HUES48 (cell line): Measurements from ENCODE around the gene CEP78.
A peak's percentile ranks its signal among the peaks of the same experiment; 100 is the strongest.
"Not testable (repeated sequence)": the region's sequence is repeated elsewhere in the genome, so short reads cannot be mapped to it uniquely, and the experiment has no call there.

Experiments
- H3K27ac ChIP-seq: one replicate; pipeline ENCODE4 v1.7.0; 2013; ENCODE audit warnings: low read depth, low read length, inconsistent platforms
- H3K27me3 ChIP-seq: 2 replicates; pipeline ENCODE4 v1.6.1; 2013; ENCODE audit warnings: mild to moderate bottlenecking, low read length; ENCODE audit not compliant: control insufficient read depth, insufficient read depth
- H3K36me3 ChIP-seq: 2 replicates; pipeline ENCODE4 v1.6.1; 2013; ENCODE audit warnings: low read length; ENCODE audit not compliant: control insufficient read depth, insufficient read depth
- H3K4me1 ChIP-seq: 2 replicates; pipeline ENCODE4 v1.6.1; 2013; ENCODE audit warnings: mild to moderate bottlenecking, low read length; ENCODE audit not compliant: control insufficient read depth, insufficient read depth
- H3K4me3 ChIP-seq: 2 replicates; pipeline ENCODE4 v1.5.1; 2013; ENCODE audit warnings: mild to moderate bottlenecking, low read depth, low read length
- H3K9ac ChIP-seq: 2 replicates; pipeline ENCODE4 v1.6.1; 2013; ENCODE audit warnings: mild to moderate bottlenecking, low read depth, low read length, moderate library complexity
- H3K9me3 ChIP-seq: 2 replicates; pipeline ENCODE4 v1.6.1; 2013; ENCODE audit warnings: low read length; ENCODE audit not compliant: control insufficient read depth, insufficient read depth

CEP78 gene

GRCh38 chr9:78235762-78236550, at the start of gene CEP78:
TSS of gene CEP78 (plus strand) at chr9:78236075. CDS start at chr9:78236351, 276 bp downstream.
- no peaks in the 10 kb centered on the region for H3K27me3 ChIP-seq
- H3K9me3 ChIP-seq: no peaks in the 10 kb centered on the region
- H3K9ac ChIP-seq: peak within 1 kb of the TSS; percentile 75
- H3K27ac ChIP-seq: peak within 1 kb of the TSS; percentile 92
- H3K4me3 ChIP-seq: peak within 1 kb of the TSS; percentile 76
- H3K4me1 ChIP-seq: no peaks in the 10 kb centered on the region
- peaks cover 12% of the 10 kb centered on the region for H3K36me3 ChIP-seq

GRCh38 chr9:78187763-78188484, 48.0 kb upstream of the CEP78 start:
- H3K9me3 ChIP-seq: no peaks in the 10 kb centered on the region
- H3K9ac ChIP-seq: no peak overlapping the region
- H3K27ac ChIP-seq: no peak overlapping the region
- no peak overlapping the region for H3K4me3 ChIP-seq
- no peaks in the 10 kb centered on the region for H3K4me1 ChIP-seq
- no peaks in the 10 kb centered on the region for H3K27me3 ChIP-seq
- no peaks in the 10 kb centered on the region for H3K36me3 ChIP-seq

GRCh38 chr9:78188594-78188993, 47.3 kb upstream of the CEP78 start:
- Histone ChIP-seq H3K27ac (no peak overlapping the region), H3K27me3 (no peaks in the 10 kb centered on the region), H3K9me3 (no peaks in the 10 kb centered on the region)

GRCh38 chr9:78189001-78189400, 46.9 kb upstream of the CEP78 start:
- Histone ChIP-seq H3K9ac (no peak overlapping the region), H3K4me3 (no peak overlapping the region), H3K27ac (no peak overlapping the region), H3K27me3 (no peaks in the 10 kb centered on the region), H3K36me3 (no peaks in the 10 kb centered on the region), H3K9me3 (no peaks in the 10 kb centered on the region), H3K4me1 (no peaks in the 10 kb centered on the region)

More at GRCh38 chr9:78188594-78188993, 47.3 kb upstream of the CEP78 start:
- Histone ChIP-seq H3K4me3 (no peak overlapping the region), H3K9ac (no peak overlapping the region), H3K4me1 (no peaks in the 10 kb centered on the region), H3K36me3 (no peaks in the 10 kb centered on the region)

GRCh38 chr9:78189461-78189860, 46.4 kb upstream of the CEP78 start:
- Histone ChIP-seq H3K27ac (no peak overlapping the region), H3K27me3 (no peaks in the 10 kb centered on the region), H3K4me1 (no peaks in the 10 kb centered on the region), H3K9me3 (no peaks in the 10 kb centered on the region), H3K36me3 (no peaks in the 10 kb centered on the region), H3K4me3 (no peak overlapping the region), H3K9ac (no peak overlapping the region)

GRCh38 chr9:78191931-78192330, 43.9 kb upstream of the CEP78 start:
- Histone ChIP-seq H3K4me3 (no peak overlapping the region), H3K9me3 (no peaks in the 10 kb centered on the region), H3K27ac (no peak overlapping the region), H3K36me3 (no peaks in the 10 kb centered on the region), H3K9ac (no peak overlapping the region), H3K4me1 (no peaks in the 10 kb centered on the region), H3K27me3 (no peaks in the 10 kb centered on the region)

- Histone ChIP-seq H3K9ac (no peak overlapping the region), H3K9me3 (no peaks in the 10 kb centered on the region), H3K27ac (no peak overlapping the region), H3K4me1 (no peaks in the 10 kb centered on the region; the same call in 1 of the 2 replicates), H3K36me3 (no peaks in the 10 kb centered on the region), H3K4me3 (no peak overlapping the region), H3K27me3 (no peaks in the 10 kb centered on the region)
Observed at GRCh38 chr9:78196258-78196657, 39.6 kb upstream of the CEP78 start.

GRCh38 chr9:78201158-78201777, 34.6 kb upstream of the CEP78 start:
- not testable (repeated sequence) for H3K4me3 ChIP-seq, H3K36me3 ChIP-seq, H3K27ac ChIP-seq, H3K9me3 ChIP-seq, H3K4me1 ChIP-seq, H3K9ac ChIP-seq, H3K27me3 ChIP-seq

GRCh38 chr9:78207319-78207718, 28.6 kb upstream of the CEP78 start:
- H3K9me3 ChIP-seq: no peaks in the 10 kb centered on the region
- H3K27me3 ChIP-seq: no peaks in the 10 kb centered on the region
- H3K27ac ChIP-seq: no peak overlapping the region
- no peak overlapping the region for H3K9ac ChIP-seq
- H3K36me3 ChIP-seq: no peaks in the 10 kb centered on the region
- no peaks in the 10 kb centered on the region for H3K4me1 ChIP-seq
- H3K4me3 ChIP-seq: no peak overlapping the region

- H3K4me1 ChIP-seq: no peaks in the 10 kb centered on the region
- no peak overlapping the region for H3K27ac ChIP-seq
- H3K9ac ChIP-seq: no peak overlapping the region
- H3K4me3 ChIP-seq: no peak overlapping the region
- no peaks in the 10 kb centered on the region for H3K9me3 ChIP-seq
- no peaks in the 10 kb centered on the region for H3K36me3 ChIP-seq
- no peaks in the 10 kb centered on the region for H3K27me3 ChIP-seq
Observed at GRCh38 chr9:78207901-78208300, 28.0 kb upstream of the CEP78 start.

- H3K9me3 ChIP-seq: no peaks in the 10 kb centered on the region
- H3K27ac ChIP-seq: no peak overlapping the region
- H3K36me3 ChIP-seq: no peaks in the 10 kb centered on the region
- H3K27me3 ChIP-seq: no peaks in the 10 kb centered on the region
- 0 out of 2 replicates have a peak, but pooled peaks cover 3% of the 10 kb centered on the region for H3K4me1 ChIP-seq
- H3K4me3 ChIP-seq: no peak overlapping the region
- no peak overlapping the region for H3K9ac ChIP-seq
Observed at GRCh38 chr9:78209127-78209526, 26.7 kb upstream of the CEP78 start.
